OCI-LY3 (cell line): ENCODE measurements around the gene TBXA2R.

Source experiments
- EZH2phosphoT487 ChIP-seq: fragments of 200-600 bp; shearing (Covaris generic); IDR thresholded peaks from 2 replicates; pipeline ENCODE4 v1.6.1; 2018; ENCODE audit warnings: antibody characterized with exemption, mixed run types, low read depth
- TF ChIP-seq, protein P1 (sequence below): fragments of 200-600, 300-600 bp; sonication (generic); IDR thresholded peaks from 2 replicates; pipeline ENCODE4 v1.5.1; 2014; ENCODE audit warnings: antibody characterized with exemption, low read length, low read depth

DNA sequence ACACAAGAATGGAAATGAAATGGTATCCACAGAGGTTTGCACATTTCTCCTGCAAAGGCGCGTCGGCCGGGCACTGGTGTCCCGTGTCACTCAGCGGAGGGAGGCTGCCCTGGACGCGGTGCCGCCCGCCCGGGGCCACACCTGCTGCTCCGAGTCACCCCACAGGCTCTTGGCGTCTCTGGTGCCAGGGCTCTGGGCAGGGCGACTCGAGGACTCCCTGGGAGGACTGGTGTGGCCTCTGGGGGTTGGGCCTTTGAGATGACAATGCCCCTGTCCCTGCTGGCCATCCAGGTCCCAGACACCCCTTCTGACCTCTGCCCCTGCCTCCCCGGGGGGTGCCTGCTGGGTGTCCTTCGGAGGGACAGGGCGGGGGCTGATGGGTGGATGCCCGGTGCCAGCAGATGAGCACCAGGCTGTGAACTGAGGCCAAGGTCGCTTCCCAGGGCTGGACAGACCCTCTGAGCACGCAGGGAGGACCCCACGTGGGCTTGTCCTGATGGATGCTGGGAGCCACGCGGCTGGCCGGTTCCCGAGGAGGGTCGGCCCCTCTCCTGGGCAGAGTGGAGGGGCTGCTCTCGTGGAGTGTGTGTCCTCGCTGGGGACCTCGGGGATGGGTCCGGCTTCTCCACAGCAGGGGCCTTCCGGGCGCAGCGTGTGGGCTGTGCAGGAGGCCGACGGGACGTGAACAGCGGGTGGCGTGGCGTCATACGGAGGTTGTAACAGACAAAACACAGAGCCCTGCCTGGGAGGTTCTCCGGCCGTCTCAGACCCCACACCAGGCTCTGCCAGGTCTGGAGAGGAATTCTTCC, 24.6 kb upstream of the TBXA2R start:
- TF ChIP-seq, protein P1, sequence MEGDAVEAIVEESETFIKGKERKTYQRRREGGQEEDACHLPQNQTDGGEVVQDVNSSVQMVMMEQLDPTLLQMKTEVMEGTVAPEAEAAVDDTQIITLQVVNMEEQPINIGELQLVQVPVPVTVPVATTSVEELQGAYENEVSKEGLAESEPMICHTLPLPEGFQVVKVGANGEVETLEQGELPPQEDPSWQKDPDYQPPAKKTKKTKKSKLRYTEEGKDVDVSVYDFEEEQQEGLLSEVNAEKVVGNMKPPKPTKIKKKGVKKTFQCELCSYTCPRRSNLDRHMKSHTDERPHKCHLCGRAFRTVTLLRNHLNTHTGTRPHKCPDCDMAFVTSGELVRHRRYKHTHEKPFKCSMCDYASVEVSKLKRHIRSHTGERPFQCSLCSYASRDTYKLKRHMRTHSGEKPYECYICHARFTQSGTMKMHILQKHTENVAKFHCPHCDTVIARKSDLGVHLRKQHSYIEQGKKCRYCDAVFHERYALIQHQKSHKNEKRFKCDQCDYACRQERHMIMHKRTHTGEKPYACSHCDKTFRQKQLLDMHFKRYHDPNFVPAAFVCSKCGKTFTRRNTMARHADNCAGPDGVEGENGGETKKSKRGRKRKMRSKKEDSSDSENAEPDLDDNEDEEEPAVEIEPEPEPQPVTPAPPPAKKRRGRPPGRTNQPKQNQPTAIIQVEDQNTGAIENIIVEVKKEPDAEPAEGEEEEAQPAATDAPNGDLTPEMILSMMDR, result no peak
- TF ChIP-seq EZH2phosphoT487, result no peak
